ENCODE results near the gene OSBP2.
"Not testable (repeated sequence)": the region's sequence is repeated elsewhere in the genome, so short reads cannot be mapped to it uniquely, and the experiment has no call there.

Gene OSBP2

DNA sequence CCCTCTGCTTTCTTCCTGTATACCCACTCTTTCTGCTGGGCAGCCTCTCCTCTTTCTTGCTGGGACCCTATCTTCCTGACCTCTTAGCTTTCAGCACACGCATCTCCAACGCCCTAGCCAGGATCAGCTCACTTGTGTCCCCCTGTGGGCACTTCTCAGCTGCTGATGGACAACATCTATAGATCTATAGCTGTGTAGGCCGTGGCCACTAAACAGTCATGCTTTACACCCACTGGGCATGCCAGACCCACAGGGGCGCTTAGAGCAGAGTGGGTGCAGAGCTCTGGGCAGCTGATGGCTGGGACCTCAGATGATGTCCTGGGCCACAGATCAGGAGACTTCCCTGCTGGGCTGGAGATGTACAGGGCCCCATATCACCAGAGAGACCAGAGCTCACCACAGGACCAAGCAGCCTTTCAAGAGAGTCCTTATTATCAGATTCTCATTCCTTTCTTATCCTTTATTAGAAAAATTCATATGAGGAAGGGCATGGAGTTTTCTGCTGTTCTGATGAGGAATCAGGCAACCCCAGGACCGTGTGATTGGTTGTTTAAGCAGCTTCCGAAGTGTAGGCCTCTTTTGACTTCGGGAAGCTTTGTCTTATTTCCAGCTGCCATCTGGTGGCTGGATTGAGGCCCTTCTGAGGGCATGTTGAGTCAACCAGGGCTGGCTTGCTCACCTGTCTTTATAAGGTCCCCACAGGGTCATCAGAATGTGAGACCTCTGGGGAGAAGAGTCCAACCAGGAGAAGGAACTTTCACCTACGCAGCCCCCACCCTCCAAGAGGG, 60.5 kb downstream of the OSBP2 start:
- DNase-seq (ENCODE audit: low read depth in 3 of 3): peak in 2 of 3 experiments; percentile 9 to 19

DNA sequence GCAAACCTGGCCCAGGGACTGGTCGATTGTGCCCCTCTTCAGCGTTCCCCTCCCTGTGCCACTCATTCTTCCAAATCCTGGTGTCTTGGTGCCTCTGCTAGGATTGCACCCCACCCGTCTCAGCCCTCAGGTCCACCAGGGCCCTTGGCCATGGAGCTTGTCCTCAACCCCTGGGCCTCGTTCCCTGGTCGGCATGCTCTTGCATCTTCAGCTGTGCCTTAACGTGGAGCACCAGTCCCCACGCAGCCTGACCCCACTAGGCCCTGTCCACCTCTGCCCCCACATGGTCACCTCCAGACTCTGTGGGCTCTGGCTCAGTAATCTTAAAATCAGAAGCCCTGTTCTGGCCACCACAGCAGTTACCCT, 61.1 kb downstream of the OSBP2 start:
- DNase-seq (ENCODE audit: low read depth in 3 of 3): no peak

DNA sequence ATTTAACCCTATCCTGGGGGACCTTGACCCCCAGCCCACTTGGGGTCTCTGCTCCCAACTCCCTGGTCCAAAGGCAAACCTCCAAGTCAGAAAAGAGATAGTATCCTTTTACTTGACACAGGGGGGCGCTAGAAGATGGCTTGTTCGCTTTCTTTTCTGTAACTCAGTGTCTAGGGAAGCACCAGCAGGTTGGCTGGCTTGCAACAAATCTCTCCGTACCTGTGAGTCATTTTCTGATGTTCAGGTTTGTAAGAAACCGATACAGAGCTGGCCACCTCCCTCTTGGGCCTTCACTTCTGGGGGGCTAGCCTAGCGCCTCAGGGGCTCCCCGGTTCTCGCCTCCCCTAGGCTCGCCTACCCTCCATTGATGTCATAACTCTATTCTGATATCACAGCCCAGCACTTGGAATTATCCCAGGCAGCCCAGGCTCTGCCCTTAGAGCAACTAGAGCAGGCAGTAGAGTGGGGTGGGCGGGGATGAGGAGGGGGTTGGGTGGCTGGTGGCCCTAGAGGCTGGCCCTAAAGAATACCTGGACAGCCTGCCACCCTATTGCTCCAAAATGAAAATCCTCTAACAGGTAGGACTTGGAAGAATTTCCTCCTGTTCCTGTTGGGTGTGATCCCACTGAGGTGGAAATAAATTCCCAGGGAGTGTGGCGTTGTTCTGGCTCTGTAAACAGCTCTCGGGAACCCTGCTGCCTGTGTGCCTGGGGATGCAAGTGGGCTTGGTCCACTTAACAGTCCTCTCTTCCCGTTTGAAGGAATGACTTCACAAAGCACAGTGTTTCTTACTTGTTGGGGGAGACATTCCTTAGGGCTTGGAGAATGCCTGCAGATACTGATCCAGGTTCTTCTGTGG, 69.4 kb downstream of the OSBP2 start:
- DNase-seq (ENCODE audit: low read depth in 3 of 3): peak in 2 of 3 experiments; percentile 17 to 20

DNA sequence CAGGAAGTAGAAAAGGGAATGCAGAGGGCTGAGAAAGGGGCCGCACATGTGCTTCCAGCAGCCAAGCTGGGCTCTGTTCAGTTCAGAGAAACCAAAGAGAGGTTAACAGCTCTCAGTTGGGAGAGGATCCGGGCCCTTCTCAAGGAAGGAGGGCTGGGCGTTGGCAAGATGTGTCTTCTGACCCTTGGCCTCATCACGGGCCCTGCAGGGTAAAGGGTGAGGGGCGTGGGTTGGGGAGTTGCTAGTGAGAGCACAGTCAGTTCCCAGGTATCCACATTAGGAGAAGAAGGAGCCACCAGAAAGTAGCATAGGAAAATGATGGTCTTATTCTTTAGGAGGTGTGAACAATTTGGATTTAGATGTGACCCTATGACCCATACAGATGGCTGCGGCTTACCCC, 73.0 kb downstream of the OSBP2 start:
- no peak for DNase-seq (ENCODE audit: low read depth in 3 of 3)

DNA sequence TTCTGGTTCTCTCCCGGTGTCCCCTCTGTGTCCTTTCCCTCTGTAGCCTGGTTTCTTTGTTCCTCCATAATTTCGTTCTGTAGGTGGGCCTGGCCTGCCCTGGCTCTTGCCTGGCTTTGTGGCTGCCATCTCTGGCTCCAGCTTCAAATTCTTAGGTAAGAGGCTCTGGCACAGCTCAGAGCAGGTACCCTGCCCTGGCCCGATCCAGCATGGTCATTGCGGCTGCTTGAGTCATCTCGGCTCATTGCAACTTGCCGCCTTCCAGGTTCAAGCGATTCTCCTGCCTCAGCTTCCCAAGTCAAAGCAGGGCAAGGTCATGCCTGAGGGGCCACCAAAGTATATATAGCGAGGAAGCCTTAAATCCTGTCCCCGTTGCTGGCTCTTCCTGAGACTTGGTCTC, 76.0 kb downstream of the OSBP2 start:
- no peak for DNase-seq (ENCODE audit: low read depth in 3 of 3)

DNA sequence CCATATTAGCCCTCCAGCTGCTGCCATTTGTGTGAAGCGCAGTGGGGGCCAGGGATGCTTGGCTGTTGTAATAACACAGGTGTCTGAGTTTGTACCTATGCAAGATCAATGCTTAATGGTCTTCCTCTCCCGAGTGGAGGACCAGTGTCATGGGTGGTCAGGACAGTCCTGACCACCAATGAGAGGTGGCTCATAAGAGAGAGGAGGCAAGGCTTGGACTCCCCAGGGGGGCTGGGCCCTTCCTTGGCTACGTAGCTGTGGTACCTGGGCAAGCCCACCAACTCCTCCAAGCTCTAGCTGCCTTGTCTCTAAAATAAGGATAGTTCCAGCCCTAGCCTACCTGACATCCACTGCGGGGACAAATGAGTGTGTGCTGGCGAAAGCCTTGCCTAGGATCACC, 79.2 kb downstream of the OSBP2 start:
- no peak for DNase-seq (ENCODE audit: low read depth in 3 of 3)

DNA sequence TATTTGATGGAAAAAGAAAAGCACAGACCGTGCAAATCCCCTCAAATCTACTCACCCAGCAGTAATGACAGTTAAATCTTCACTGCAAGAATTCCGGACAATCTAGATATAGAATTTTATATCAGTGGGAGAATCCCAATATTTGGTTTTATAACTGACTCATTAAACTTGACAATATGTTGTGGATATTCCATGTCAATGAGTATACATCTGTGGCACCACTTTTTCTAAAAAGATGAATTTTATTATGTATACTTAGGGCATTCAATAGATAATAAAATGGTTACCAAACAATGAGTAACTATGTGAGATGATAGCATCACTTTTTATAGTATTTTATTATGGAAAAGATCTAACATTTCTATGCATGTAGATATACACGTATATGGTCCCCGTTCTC, 79.9 kb downstream of the OSBP2 start:
- DNase-seq (ENCODE audit: low read depth in 3 of 3): no peak

DNA sequence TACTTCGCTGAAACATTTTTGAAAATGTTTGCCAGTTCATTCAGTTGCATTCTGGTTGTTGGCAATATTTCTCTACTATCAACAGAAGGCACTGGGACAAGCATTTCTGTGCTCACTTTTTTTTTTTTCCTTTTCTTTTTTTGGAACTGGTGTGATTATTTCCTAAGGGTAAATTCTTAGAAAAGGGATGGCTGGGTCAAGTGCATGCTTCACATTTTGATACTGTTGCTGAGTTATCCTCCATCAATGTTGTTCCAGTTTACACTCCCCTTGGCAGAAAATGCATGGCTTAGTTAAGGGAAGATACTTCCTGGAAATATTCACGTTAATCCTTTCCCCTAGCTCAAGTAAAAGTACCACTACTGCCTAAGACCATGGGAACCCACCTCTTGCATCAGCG, 81.8 kb downstream of the OSBP2 start:
- no peak for DNase-seq (ENCODE audit: low read depth in 3 of 3)

DNA sequence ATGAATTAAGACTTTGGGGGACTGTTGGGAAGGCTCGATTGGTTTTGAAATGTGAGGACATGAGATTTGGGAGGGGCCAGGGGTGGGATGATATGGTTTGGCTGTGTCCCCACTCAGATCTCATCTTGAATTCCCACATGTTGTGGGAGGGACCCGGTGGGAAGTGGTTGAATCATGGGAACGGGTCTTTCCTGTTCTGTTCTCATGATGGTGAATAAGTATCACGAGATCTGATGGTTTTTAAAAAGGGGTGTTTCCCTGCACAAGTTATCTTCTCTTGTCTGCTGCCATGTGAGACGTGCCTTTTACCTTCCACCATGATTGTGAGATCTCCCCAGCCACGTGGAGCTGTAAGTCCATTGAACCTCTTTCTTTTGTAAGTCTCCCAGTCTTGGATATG, 82.5 kb downstream of the OSBP2 start:
- not testable (repeated sequence) for DNase-seq (ENCODE audit: low read depth in 3 of 3)

DNA sequence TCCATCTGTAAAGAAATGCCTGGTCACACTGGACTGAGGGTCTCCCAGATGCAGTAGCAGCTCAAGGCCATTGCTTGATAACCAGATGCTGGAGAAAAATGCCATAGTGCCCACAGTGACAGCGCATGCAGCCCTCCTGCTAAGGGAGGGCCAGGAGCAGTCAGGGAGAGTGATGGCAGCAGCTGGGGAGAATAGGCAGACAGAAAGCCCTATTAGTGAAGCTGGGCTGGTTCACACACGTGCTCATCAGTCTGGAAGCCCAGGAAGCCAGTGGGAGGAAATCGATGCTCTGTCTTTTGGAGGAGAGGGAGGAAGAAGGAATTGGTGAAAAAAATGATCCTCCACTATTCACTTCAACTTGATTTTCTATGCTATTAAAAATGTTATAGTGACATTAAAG, 82.9 kb downstream of the OSBP2 start:
- no peak for DNase-seq (ENCODE audit: low read depth in 3 of 3)

DNA sequence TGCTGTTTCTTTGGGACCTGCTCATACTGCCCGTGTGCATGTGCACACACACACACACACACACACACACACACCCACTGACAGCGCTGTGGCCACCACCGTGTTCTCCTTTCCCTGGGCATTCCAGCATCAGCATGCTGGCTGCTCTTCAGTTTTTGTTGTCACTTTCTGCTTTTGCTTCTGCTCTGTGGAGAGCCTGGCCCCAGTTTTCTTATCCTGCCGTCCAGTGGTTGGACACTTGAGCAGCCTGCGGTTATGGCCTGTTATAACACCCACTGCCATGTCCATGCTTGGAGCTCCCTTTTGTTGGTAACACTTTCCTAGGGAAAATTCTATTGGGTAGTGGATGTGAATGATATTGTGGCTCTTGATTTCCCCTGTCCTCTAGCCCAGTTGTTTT, 83.6 kb downstream of the OSBP2 start:
- no peak for DNase-seq (ENCODE audit: low read depth in 3 of 3)

DNA sequence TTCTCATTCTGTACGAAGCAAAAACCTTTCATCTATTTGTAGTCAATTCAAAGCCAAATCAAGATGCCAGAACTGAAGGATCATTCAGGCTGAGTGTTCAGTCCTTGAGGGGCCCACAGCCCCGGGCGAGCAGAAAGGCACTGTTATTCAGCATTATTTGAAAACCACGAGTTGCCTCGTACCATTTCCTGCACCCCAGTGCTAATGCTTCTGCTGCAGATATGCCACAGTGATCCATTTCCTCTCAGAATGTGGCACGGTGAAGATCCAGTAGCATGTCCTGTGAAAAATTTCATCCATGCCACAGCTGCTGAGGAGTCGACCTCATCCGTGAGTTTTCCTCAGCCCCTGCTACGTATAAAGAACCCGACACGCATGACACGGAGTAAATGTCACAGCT, 85.4 kb downstream of the OSBP2 start:
- no peak for DNase-seq (ENCODE audit: low read depth in 3 of 3)

DNA sequence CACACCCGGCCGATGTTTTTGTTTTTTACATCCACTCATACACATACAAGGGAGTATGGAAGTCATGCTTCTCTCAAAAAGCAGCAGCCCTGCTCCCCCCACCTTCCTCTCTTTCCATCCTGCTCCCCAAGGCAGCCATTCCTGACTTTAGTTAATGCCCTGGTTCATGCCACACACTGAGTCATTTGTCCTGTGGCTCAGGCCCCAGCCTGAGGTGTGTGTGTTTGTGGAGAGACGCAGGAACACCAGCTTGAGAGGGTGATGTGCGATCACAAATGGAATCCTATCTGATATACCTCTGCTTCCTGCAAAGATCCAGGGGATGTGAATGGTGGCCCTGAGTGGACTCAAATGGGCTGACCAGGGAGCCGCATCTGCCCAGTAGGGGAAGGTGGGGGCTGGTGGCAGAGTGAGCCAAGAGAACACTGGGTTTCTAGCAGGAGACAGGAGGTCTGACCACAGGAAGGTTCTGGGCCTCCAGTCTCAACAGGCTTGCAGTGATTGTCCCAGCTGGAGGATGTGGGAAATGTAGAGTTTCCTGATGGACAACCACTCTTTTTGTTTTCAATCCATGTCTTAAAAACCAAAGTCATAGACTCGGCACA, 86.7 kb downstream of the OSBP2 start:
- DNase-seq (ENCODE audit: low read depth in 3 of 3): no peak

DNA sequence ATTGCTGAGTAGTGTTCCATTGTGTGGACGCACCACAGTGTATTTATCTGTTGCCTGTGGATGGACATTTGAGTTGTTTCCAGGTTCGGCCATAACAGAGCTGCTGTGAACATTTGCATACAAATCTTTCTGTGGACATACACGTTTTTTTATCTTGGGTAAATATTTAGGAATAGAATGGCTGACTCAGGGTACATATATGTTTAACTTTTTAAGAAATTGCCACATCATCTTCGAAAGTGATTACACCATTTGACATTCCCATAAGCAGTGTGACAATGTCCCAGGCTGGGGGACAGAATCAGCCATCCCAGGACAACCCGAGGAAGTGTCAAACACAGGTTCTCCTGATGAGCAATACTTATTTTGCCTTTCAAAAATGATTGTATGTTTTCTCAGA, 87.9 kb downstream of the OSBP2 start:
- DNase-seq (ENCODE audit: low read depth in 3 of 3): no peak

DNA sequence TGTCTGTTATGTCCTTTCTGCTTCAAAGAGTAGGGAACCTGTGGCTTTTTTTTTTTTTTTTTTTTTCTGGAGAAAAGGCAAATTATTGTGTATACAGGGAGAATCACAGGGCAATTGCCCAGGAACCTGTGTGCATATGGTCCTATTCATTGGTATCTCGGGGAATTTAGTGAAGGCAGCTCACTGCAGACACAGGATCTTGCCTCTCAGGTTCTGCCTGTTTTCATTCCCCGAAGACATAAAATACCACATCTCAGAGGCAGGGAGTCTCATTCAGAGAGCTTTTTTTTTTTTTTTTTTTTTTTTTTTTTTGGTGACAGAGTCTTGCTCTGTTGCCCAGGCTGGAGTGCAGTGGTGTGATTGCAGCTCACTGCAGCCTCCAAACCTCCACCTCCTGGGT, 88.3 kb downstream of the OSBP2 start:
- DNase-seq (ENCODE audit: low read depth in 3 of 3): no peak

DNA sequence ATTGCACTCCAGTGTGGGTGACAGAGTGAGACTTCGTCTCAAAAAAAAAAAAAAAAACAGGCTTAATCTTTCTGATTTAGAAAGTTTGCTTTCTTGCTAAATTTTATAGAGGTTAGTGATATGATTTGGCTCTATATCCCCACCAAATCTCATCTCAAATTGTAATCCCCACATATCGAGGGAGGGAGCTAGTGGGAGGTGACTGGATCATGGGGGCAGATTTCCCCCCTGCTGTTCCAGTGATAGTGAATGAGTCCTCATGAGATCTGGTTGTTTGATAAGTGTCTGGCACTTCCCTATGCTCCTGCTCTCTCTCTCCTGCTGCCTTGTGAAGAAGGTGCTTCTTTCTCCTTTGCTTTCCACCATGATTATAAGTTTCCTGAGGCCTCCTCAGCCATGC, 90.9 kb downstream of the OSBP2 start:
- DNase-seq (ENCODE audit: low read depth in 3 of 3): no peak

DNA sequence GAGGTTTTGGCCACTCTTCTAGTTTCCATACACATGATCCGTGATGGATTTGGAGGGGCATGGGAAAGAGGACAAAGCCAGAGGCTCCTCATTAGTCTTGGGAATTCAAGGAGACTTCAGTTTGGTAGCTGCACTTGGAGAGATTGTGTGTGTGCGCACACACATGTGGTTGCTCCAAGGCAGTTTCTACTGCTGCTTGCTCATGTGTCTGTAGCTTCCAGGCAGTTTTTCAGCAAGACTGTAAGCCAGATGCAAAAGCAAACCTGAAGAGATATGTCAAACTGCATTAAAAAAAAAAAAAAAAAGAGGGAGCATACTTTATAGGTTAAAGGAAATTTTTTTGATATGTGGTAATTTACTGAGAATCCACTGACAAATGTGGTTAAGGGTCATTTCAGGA, 95.7 kb downstream of the OSBP2 start:
- no peak for DNase-seq (ENCODE audit: low read depth in 3 of 3)

DNA sequence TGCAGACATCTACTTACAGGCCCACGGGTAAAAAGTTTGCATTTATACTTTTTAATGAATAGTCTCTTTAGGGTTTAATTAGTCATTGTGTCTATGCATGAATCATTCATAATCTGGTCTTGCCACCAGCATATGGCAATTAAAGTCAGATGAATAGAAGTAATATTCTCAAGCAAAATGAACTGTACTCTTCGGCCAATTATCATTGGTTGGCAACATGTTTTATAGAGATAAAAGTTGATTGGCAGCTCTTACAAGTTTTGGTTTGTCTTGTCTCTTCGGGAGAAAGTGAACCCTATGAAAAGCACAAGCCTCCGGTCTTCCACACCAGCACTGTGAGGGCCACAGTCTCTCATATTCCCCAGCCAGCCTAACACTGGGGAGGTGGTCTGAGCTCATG, 97.8 kb downstream of the OSBP2 start:
- no peak for DNase-seq (ENCODE audit: low read depth in 3 of 3)

DNA sequence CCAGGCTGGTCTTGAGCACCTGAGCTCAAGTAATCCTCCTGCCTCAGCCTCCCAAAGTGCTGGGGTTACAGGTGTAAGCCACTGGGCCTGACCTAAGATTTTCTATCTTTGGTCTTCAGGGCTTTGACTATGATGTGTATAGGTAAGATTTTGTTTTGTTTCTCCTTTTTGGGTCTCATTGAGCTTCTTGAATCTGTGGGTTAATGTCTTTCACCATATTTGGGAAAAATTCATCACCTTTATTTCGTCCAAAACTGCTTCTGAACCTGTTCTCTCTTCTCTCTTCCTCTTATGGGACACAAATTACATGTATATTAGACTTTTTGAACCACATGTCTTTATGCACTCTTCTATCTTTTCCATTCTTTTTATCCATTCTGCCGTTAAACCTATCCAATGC, 100.4 kb downstream of the OSBP2 start:
- DNase-seq (ENCODE audit: low read depth in 3 of 3): no peak

DNA sequence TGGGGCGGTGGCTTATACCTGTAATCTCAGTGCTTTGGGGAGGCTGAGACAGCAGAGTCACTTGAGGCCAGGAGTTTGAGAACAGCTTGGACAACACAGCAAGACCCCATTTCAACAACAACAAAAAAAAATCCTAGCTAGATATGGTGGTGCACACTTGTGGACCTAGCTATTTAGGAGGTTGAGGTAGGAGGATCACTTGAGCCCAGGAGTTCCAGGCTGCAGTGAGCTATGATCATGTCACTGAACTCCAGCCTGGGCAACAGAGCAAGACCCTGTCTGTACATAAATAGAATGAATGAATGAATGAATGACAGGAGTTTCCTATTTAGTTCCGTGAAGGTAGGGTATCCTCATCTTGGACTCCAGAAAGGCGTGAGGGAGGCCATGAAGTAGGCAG, 107.0 kb downstream of the OSBP2 start:
- no peak for DNase-seq (ENCODE audit: low read depth in 3 of 3)

DNA sequence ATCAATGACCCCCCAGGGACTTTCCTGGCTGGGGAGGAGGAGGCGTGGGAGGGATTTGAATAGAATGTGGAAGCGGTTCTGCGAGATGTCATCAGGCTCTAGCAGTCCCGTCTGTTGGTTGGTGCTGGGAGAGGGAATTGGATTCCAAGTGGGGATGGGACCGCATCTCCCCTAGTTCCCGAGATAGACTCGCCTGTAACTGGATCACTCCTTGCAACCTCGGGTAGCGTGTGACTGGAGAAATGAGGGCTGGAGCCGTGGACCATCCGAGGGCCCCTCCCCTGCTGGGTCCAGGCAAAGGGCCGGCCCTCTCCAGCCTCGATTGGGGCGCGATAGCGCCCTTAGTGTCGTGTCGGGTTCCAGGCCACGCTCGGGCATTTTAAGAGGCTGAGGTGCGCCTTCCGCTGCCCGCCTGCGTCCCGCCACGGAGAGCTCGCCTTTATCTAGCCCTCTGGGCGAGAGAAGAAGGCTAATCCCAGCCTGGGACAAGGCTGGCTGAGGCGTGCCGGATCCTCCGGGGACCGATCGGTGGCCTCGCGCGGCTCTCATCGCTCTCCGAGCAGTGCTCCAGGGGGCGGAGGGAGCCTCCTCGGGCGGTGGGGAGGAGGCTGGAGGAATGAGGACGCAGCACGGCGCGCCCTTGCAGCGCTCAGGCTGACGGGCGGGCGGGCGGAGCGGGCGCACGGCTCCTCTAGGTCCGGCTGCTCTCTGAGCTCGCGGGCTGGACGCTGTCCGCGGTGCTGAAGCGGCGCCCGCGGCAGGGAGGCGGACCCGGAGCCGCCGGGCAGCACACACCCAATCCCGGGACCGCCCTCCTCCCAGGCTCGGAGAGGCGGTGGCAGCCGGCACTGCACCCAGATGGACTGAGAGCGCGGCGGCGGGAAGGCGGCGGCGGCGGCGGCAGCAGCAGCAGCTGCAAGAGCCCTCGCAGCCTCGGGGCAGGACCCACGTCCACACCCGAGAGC, 107.8 kb downstream of the OSBP2 start:
- DNase-seq (ENCODE audit: low read depth in 3 of 3): peak; percentile 2 to 34 (median 15)

DNA sequence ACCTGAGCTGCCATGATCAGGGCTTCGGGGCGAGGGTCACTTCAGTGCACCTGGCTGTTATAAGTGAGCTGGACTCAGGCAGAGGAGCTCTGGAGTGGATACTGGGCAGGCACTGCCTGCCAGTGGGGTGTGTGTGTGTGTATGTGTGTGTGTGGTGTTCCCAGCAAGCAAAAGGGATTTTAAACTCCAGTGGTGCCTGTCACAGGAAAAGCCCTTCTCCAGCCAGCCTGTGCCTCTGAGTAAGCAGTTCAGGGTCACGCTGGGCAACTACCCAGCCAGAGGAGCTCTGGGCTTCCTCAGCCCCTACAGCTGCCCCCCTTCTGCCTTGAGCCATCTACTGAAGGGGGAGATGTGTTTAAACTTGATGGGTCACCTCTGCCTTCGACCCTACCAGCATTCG, 109.0 kb downstream of the OSBP2 start:
- no peak for DNase-seq (ENCODE audit: low read depth in 3 of 3)
